A549 treated with AZD2906 at 1 μM for 4 hours (cell line): ENCODE data around the gene MTF2. TPM values are rescaled to one million over a fixed set of nuclear protein-coding genes. Genes with fewer than 3 reads are reported as not detected.

Experiments used
- total RNA-seq: library from RNA; stranded (reverse); fragments of 200-300 nt; extraction: Qiagen RNA extraction; gene quantifications from 5 replicates; pipeline ENCODE4 v1.2.3, GENCODE V29; 2022

MTF2 gene
- 9.8 to 14.3 TPM (median 10.8 TPM) in 5 replicates for total RNA-seq

GRCh38 chr1:93078986-93079654 is at the start of gene MTF2:
Gene MTF2, plus strand, starts transcription at chr1:93079283. Its CDS starts 244 bp downstream, at chr1:93079527.

DNA sequence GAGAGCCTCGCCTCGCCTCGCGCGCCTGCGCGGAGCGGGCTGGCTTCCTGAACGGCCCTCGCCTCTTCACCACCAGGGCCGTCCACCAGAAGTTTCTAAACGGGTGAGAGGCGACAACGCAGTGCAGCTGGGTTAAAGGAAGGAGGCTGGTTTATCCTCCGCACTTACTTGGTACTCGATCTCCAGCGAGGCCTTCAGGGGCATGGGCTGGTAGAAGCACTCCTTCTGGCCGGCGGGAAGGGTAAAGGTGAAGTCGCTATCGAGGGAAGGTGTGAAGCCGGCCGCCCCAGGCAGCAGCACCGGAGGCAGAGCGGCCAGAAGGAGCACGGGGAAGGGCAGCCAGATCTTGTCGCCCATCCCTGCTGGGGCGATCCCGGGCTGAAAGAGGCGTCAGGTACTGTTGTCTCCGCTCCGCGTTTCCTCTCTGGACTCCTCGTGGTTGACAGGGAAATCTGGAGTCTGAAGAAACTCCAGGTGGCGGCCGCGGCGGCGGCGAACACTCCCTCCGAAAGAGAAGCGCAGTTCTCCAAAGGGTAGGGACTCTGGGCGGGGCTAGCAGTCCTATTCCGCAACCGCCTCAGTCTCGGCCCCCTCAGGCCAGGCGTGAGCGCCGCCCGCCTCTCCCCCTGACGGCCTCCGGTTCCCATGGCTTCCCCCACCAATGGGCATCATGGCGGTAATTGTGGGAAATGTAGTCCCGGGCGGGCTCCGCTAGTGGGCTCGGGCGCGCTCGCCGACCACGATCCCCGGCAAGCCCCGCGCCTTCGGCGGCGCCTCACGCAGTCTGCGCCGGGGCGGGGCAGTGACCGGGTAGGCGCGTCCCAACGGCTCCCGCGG is 101.0 kb downstream of the MTF2 start, which contains the start of gene TMED5:
Gene TMED5 (minus strand): TSS at position 528 of the 837 bp plus-strand sequence. CDS start 171 bp downstream, at position 357.

DNA sequence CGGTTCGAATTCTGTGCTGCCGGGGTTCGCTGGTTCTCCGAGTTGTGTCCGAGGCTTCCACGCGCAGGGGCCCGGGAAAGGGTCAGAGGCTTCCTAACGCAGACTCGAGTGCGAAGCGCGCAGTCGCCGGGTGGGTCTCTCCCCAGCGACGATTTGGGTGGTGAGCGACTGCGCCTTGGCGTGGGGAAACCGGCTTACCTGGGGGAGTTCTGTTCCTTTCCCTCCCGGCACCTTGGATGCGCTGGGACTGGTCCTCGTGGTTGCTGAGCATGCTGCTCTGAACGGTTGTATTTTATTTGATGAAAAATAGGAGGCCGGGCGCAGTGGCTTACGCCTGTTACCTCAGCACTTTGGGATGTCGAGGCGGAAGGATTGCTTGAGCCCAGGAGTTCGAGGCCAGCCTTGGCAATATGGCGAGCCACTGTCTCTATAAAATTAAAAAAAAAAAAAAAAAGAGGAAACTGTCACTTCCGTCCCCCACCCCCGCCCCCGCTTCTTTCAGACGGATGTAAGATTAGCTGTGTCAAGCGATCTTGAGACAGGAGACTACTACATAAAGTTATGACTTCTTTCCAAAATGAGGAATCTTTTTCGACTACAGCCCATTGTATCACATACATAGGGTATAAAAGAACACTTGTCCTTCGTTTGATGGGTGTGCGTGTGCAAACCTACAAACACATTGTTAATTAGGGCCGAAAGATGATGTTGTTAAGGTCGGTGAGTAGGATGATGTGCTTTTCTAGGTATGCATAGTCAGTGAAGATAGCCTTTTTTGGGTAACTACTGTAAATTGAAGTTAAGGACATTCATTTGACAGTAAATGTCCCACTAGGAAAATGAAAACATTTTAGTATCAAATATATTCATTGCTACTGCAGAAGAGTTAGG is 101.9 kb downstream of the MTF2 start, which contains the start of gene CCDC18:
Gene CCDC18 (plus strand): TSS at position 2 of the 891 bp plus-strand sequence. CDS start 2,638 bp downstream, outside the sequence.

Other genes starting within 250 kb of the MTF2 start
- gene RPL5, start 247.2 kb upstream of the MTF2 start, total RNA-seq = 1,110 to 1,186 TPM (median 1,125 TPM) in 5 replicates
- gene DIPK1A, start 117.8 kb upstream of the MTF2 start, total RNA-seq = 6.7 to 10.0 TPM (median 8.8 TPM) in 5 replicates
- gene TMED5, start 101.1 kb downstream of the MTF2 start, total RNA-seq = 27.5 to 35.1 TPM (median 33.4 TPM) in 5 replicates
- 4.1 to 5.4 TPM (median 5.0 TPM) in 5 replicates for gene CCDC18, start 101.4 kb downstream of the MTF2 start, total RNA-seq